Hematopoietic multipotent progenitor cell treated with erythropoietin and hydrocortisone succinate and interleukin-3 and kit ligand, for 6 days (in vitro differentiated cells): ENCODE data around the gene ZC3H4.
A peak's percentile ranks its signal among the peaks of the same experiment; 100 is the strongest.
"Not testable (repeated sequence)": the region's sequence is repeated elsewhere in the genome, so short reads cannot be mapped to it uniquely, and the experiment has no call there.

Source experiments
- DNase-seq: peaks from one replicate; pipeline ENCODE4 v3.0.0-alpha.2; 2015

ZC3H4 gene

DNA sequence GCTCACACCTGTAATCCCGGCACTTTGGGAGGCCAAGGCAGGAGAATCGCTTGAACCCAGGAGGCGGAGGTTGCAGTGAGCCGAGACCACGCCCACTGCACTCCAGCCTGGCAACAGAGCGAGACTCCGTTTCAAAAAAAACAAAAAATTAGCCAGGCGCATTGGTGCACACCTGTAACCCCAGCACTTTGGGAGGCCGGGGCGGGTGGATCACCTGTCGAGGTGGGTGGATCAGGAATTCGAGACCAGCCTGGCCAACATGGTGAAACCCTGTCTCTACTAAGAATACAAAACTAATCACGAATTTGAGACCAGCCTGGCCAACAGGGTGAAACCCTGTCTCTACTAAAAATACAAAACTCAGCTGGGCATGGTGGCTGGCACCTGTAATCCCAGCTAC lies 35.2 kb downstream of the ZC3H4 start:
- not testable (repeated sequence) for DNase-seq

- DNase-seq: no peak
These were observed 37.6 kb downstream of the ZC3H4 start for GRCh38 chr19:47075941-47076340.

DNA sequence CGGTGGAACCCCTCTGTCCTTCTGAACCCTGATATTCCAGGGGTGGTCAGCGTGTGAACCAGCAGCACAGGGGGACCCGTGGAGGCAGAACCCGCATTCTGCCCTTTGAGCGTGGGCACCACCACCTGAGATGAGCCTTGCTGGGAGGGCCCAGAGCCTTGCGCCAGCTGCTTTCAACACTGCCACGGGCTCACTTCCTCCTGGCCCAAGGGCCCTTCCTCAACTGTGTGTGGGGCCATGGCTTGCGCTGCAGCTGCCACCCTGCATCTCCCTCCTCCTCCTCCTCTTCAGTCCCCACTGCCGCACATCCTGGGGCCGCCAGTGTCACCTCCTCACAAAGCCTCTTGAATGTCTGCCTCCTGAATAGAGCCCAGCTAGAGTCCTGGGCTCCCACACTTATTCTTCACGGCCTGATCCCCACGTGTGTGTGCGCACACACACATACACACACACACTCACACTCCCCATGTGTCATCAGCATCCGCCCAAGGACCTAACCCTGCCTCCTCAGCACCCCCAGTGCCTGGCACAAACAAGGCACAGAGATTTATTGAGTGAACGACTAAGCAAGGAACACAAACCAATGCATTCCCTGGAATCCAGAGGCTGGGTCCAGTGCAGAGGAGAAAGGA lies 38.3 kb downstream of the ZC3H4 start:
- DNase-seq: peak; percentile 49

GRCh38 chr19:47074621-47075020 lies 39.0 kb downstream of the ZC3H4 start:
- peak; percentile 19 for DNase-seq

DNA sequence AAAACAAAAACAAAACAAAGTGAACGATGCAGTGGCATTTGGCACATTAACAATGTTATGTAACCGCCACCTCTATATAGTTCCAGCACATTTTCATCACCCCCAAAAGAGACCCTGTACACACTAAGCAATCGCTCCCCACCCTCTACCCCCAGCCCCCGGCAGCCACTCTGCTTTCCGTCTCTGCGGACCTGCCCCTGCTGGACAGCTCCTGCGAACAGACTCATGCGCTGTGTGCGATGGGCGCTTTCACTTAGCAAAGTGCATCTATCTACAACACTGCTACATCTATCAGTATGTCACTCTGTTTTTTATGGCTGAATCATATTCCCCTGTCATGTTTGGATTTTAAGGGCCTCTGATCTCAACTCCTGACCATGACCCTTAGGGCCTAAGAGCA lies 40.0 kb downstream of the ZC3H4 start:
- no peak for DNase-seq

DNA sequence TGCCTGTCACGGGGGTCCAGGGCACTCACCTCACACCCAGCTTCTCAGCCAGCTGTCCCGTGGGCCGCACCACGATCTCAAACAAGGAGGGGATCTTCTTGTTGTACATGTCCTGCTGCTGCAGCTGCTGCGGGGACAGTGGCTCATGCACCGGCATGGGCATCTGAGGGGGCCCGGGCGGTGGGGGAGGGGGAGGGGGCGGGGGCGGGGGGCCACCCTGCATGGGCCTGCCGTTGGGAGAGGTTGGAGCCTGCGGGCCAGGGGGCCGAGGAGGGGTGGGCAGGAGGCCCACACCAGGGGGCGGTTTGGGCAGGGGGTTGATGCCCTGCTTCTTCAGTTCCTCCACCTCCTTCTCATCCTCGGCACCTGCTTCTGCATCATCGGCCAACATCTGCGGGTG lies 41.3 kb downstream of the ZC3H4 start:
- no peak for DNase-seq

DNA sequence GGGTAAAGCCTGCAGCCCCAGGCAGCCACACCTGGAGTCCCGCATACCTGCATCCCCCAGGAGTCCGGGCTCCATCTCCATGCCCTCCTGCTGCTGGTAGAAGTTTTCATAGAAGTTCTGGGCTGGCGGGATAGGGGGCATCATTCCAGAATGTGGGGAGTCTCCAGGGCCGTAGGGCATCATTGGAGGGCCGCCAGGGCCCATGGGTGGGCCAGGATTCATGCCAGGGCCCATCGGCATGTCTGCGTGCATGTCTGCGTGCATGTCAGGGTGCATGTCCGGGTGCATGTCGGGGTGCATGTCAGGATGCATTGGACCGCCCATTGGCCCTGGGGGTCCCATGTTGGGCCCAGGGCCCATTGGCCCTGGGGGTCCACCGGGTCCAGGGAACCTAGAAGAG lies 41.8 kb downstream of the ZC3H4 start:
- no peak for DNase-seq

DNA sequence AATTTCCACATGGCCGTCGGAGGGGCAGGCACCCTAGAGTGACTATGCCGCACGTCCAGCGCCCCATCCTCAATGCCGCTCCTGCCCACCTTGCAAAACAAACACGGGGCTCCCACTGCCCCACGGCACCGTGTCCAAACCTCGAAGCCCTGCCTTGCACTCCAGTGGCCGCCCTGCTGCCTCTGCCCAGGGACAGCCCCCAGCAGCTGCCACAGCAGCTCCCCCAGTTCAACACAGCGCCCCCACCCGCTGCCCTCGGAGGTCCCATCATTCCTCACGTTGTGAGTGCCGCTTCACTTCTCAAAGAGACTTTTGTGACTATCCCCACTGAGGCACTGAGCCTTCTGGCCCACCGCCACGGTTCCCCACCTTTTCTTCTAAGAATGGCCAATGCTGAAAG lies 42.8 kb downstream of the ZC3H4 start:
- DNase-seq: no peak

GRCh38 chr19:47069795-47070194 lies 43.8 kb downstream of the ZC3H4 start:
- no peak for DNase-seq

- no peak for DNase-seq
These were observed 44.6 kb downstream of the ZC3H4 start for GRCh38 chr19:47068876-47069406.

DNA sequence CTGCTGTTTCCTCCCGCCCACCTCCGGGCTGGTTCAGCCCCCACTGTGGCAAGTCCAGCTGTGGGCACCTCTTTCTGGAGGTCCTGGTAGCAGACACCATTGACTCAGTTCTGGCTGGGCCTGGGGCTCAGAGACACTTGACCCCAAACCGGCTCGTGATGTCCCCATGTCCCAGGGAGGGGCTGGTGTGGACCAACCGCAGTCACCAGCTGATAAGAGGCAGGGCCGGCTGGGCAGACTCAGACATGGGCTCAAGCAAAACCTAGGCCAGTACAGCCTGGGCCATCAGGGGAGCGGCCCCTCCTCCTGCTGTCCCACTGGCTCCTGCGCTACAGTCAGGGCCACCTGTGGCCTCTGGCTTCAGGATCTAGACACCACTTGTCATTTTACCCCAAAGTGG lies 45.3 kb downstream of the ZC3H4 start:
- DNase-seq: no peak

GRCh38 chr19:47067215-47067847 lies 46.2 kb downstream of the ZC3H4 start:
- no peak for DNase-seq

GRCh38 chr19:47066376-47067214 lies 47.0 kb downstream of the ZC3H4 start:
- DNase-seq: no peak

GRCh38 chr19:47065242-47065641 lies 48.3 kb downstream of the ZC3H4 start:
- DNase-seq: no peak

DNA sequence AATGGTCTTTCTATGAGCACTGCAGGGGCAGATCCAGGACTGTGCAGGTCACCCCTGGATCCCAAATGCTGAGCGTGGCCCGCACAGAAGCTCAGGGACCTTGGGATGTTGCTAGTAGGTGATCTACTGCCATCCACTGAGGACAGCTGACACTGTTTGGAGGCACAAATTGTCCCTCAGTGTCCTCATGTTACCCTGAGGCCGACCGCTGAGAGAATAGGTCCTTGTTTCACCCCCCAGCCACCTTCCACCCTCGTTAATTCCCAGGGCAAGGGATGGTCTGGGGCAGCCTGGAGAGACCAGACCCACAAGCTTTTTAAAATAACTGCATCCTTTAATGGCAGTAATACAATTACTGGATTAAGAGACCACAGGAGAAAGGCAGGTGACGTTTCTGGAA lies 49.7 kb downstream of the ZC3H4 start:
- DNase-seq: no peak

DNA sequence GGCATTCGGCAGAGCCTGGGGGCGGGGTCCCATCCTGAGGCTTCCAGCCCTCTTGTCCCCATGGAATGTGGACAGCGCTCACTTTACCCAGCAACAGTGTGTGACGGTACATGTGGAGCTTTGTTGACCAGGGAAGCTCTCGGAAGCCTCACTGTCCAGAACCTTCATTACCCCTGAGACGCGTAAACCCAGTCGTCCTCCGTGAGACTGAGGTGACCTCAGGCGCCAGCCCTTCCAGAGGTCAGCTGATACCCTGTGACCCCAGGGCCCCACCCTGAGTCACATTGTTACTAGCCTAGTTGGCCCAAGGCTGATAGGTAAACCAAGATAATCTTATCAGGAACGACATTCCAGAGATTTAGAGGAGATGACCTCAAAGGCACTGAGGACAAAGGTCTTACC lies 55.0 kb downstream of the ZC3H4 start:
- no peak for DNase-seq

GRCh38 chr19:47057328-47057727 lies 56.2 kb downstream of the ZC3H4 start:
- DNase-seq: no peak

DNA sequence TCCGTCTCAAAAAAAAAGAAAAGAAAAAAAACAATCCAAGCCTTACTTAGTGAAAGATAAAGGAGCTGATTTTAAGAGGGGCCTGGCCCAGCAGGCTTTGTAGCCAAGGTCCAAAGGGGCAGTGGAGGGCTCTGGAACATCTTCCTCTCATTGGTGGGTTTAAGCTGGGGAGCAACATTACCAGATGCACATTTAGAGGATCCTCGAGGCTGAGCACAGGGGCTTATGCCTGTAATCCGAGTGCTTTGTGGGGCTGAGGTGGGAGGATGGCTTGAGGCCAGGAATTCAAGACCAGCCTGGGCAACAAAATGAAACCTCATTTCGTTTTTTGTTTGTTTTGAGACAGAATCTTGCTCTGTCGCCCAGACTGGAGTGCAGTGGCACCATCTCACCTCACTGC lies 57.2 kb downstream of the ZC3H4 start:
- DNase-seq: no peak

DNA sequence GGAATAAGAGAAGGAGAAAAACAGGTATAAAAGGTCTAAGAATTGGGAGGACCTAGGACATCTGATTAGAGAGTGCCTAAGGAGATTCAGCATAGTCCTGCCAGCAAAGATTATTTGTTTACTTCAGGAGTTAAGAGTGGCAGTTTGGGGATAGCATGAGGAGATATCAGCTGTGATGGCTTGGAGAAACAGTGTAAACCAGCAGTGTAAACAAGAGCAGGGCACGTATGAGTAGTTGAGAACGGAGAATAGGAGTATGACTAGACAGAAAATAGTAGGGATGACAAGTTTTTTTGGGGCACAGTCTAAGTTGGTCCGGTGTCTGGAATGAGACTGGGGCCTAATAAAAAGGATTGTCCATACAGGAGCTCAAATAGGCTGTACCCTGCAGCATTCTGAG lies 63.0 kb downstream of the ZC3H4 start:
- not testable (repeated sequence) for DNase-seq

GRCh38 chr19:47049307-47049700 lies 64.3 kb downstream of the ZC3H4 start:
- DNase-seq: no peak

GRCh38 chr19:47047763-47048405 lies 65.7 kb downstream of the ZC3H4 start:
- peak; percentile 94 for DNase-seq

DNA sequence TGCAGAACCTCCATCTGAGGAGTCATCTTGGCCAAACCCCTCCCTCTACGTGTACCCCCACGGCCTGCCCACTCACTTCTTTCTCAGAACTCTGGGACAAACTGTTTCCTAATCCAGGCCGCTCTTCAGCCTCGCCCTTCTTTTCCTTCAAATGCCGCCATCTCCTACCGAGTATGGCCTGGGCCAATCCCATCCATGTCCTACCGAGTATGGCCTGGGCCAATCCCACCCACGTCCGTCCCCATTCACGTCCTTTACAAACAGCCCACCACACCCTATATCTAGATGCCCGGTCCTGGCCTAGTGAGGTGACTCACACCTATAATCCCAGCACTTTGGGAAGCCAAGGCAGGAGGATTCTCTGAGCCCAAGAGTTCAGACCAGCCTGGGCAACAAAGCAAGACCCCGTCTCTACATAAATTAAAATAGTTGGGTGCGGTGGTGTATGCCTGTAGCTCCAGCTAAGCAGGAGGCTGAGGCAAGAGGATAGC lies 66.3 kb downstream of the ZC3H4 start:
- DNase-seq: no peak

- no peak for DNase-seq
These were observed 67.6 kb downstream of the ZC3H4 start for GRCh38 chr19:47045867-47046470.
